Nephron (organoid): ENCODE measurements around the gene TMEM18.

ENCODE experiments used
- H3K27ac Mint-ChIP-seq, 3 experiments: 2 replicates each; pipeline ENCODE4 v1.8.0; 2020; ENCODE audit warnings: mixed read lengths in 3 of 3, mild to moderate bottlenecking in 2 of 3, moderate library complexity in 1 of 3
- H3K27me3 Mint-ChIP-seq: 2 replicates; pipeline ENCODE4 v1.8.0; 2021; ENCODE audit warnings: low read depth, mild to moderate bottlenecking, moderate library complexity, mixed read lengths
- H3K36me3 Mint-ChIP-seq: 2 replicates; pipeline ENCODE4 v1.8.0; 2020; ENCODE audit warnings: low read depth, mixed read lengths
- H3K4me1 Mint-ChIP-seq: 2 replicates; pipeline ENCODE4 v1.8.0; 2020; ENCODE audit warnings: mixed read lengths
- H3K4me3 Mint-ChIP-seq, 3 experiments: 2 replicates each; pipeline ENCODE4 v1.8.0; 2020; ENCODE audit warnings: mild to moderate bottlenecking in 3 of 3, mixed read lengths in 3 of 3, moderate library complexity in 2 of 3
- H3K9me3 Mint-ChIP-seq: 2 replicates; pipeline ENCODE4 v1.8.0; 2020; ENCODE audit warnings: mixed read lengths
- TF ChIP-seq, protein P1 (sequence below), 3 experiments: fragments of 200-600 bp; sonication (generic); IDR thresholded peaks; one replicate each; pipeline ENCODE4 v1.5.0; 2021; ENCODE audit warnings: antibody characterized with exemption in 3 of 3; ENCODE audit not compliant: unreplicated experiment in 3 of 3

TMEM18 gene

DNA sequence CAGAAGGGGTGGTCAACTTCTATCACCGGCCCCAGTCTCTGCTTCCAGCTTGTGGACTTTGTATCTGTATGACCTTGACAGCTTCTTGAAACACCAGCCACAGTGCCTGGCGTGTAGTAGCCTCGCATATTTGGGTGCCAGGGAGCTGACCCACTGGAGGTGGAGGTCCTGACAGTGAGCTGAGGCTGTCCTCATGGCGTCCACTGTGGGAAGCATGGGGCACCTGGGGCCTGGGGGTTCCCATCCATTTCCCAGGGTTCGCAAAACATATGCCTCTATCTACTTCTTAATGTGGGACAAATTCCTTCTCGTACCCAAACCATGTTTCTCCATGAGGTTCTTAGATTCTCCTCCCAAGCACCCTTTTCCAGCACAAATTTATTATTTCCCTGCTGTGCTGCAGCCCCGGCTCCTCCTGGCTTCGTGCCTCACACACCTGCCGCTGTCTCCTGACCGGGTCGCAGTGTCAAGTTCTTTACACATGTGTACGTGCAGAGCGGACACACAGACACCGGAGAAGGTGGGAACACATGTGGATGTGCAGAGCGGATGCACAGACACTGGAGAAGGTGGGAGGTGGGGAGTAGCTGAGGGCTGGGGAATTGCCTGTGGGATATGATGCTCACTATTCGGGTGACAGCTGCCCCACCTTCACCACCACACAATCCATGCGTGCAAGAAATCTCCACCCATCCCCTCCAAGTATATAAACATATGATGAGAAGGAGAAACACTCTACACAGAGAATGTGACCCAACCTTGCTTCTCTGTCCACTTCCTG, 23.4 kb downstream of the TMEM18 start:
- Mint-ChIP-seq H3K27ac (no peak overlapping the region), H3K4me1 (peaks cover 26% of the 10 kb centered on the region), H3K36me3 (no peaks in the 10 kb centered on the region), H3K9me3 (no peaks in the 10 kb centered on the region), H3K4me3 (no peak overlapping the region), H3K27me3 (peaks cover 17% of the 10 kb centered on the region)
- TF ChIP-seq, protein P1, sequence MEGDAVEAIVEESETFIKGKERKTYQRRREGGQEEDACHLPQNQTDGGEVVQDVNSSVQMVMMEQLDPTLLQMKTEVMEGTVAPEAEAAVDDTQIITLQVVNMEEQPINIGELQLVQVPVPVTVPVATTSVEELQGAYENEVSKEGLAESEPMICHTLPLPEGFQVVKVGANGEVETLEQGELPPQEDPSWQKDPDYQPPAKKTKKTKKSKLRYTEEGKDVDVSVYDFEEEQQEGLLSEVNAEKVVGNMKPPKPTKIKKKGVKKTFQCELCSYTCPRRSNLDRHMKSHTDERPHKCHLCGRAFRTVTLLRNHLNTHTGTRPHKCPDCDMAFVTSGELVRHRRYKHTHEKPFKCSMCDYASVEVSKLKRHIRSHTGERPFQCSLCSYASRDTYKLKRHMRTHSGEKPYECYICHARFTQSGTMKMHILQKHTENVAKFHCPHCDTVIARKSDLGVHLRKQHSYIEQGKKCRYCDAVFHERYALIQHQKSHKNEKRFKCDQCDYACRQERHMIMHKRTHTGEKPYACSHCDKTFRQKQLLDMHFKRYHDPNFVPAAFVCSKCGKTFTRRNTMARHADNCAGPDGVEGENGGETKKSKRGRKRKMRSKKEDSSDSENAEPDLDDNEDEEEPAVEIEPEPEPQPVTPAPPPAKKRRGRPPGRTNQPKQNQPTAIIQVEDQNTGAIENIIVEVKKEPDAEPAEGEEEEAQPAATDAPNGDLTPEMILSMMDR (IDR thresholded peaks at IDR 0.05; ENCODE audit: unreplicated experiment in 3 of 3) = no peak

DNA sequence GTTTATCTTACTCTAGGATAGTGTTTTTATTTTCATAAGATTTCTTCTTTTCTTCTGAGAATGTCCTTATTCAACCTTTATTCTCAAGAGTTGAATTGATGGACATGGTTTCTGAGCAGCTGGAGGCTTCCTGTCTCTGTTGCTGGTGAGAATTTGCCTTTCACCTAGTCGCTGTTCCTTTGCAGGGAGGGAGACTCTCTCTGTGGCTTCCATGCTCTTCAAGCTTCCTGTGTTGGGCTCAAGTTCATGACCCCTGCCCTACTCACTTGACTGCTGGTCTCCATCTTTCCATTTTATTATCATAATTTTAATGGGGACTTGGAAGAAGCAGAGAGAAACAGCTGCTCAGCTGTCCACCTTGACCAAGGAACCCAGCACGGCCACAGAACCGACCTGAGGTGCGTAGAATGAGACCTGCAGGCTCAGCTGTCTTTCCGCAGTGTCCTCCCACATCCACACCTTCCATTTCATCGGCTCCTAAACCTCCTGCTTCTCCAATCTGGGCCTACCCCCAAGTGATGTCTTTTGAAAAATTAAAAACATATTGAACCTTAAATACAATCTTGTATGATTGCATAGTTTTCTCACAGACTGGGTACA, 24.2 kb downstream of the TMEM18 start:
- Mint-ChIP-seq H3K4me1 (peaks cover 26% of the 10 kb centered on the region), H3K27ac (no peak overlapping the region), H3K4me3 (no peak overlapping the region), H3K36me3 (no peaks in the 10 kb centered on the region), H3K27me3 (peaks cover 17% of the 10 kb centered on the region), H3K9me3 (no peaks in the 10 kb centered on the region)
- TF ChIP-seq, protein P1 (IDR thresholded peaks at IDR 0.05; ENCODE audit: unreplicated experiment in 3 of 3) = no peak

GRCh38 chr2:651951-652373, 25.2 kb downstream of the TMEM18 start:
- Mint-ChIP-seq H3K27me3 (peaks cover 17% of the 10 kb centered on the region), H3K4me3 (no peak overlapping the region), H3K27ac (no peak overlapping the region), H3K9me3 (no peaks in the 10 kb centered on the region), H3K36me3 (no peaks in the 10 kb centered on the region), H3K4me1 (peaks cover 26% of the 10 kb centered on the region)
- TF ChIP-seq, protein P1 (IDR thresholded peaks at IDR 0.05; ENCODE audit: unreplicated experiment in 3 of 3) = no peak

DNA sequence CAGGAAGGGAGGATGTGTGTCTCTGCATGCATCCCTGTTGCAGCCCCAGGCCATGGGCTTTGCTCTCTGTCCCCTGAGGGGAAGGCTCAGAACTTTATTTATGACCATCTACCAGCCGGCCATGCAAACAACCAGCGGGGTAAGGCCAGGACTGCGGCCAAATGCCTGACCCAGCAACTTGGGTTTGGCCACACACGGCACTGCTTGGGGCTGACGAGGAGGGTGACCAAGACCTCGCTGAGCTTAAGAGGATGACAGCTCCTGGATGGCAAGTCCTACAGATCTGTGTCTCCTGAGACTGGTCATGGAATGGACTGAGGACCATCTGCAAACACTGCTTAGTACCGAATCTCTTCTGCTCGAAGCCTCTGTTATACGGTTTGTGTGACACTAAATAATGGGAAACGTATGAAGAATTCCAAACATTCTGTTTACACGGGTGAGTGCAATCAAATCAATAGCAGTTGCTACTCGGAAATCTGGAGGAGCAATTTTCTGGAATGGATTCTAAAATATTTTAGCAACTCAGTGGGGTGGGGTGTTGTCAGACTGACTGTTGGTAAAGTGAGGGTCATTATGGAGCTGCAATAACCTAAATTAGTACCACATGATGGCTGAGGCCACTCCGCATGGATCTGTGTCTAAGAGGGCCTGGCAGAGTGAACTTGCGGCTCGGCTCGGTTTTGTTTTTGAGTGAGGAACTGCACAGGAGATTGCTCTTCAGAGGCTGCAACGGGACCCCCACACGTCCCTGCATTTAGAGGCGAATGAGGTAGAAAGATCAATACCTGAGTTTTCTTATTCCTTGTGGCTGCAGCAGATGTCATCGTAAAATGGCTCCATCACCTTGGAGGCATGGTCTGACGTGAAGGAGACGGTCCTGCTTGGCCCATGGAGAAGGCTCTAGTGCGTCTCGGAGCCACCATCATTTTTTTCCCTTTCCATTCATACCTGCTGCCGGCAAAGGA, 26.6 kb downstream of the TMEM18 start:
- Mint-ChIP-seq H3K36me3 (no peaks in the 10 kb centered on the region), H3K4me3 (no peak overlapping the region), H3K4me1 (peaks cover 26% of the 10 kb centered on the region), H3K27ac (peak overlapping the region in 2 of 3 experiments; percentile 5 to 25), H3K9me3 (no peaks in the 10 kb centered on the region), H3K27me3 (peaks cover 17% of the 10 kb centered on the region)
- TF ChIP-seq, protein P1 (IDR thresholded peaks at IDR 0.05; ENCODE audit: unreplicated experiment in 3 of 3) = no peak

DNA sequence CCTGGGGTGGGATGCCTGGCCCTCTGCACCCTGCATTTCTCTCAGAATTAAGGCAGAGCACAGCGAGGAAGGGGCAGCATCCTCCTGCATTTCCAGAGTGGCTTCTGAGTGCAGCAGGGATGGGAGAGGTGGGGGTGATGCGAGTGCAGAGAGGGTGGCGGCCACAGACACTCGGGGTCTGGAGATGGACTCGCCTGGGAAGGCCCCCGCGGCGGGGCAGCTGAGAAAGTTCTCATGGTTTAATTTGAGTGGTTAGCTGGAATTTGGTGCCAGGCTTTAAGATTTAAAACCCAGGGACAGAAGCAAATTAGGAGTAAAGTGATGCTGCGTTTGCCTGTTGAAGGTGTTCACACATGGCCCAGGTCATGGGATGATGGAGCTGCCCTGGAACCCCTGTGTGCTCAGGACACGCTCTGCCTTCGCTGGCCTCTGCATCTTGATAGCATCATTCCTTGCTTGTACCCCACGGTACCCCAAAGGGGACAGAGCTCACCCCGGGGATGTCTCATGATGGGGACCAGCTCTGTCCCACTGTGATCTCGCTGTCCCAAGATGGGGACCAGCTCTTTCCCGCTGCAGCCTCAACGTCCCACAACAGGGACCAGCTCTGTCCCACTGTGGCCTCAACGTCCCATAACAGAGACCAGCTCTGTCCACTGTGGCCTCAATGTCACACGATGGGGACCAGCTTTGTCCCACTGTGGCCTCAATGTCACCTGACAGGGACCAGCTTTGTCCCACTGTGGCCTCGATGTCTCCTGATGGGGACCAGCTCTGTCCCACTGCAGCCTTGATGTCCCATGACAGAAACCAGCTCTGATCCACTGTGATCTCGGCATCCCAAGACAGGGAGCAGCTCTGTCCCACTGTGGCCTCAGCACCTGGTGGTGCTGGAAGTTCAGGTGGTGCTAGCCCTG, 27.5 kb downstream of the TMEM18 start:
- Mint-ChIP-seq H3K4me1 (peaks cover 26% of the 10 kb centered on the region), H3K27ac (no peak overlapping the region), H3K9me3 (no peaks in the 10 kb centered on the region), H3K4me3 (no peak overlapping the region), H3K36me3 (no peaks in the 10 kb centered on the region), H3K27me3 (peaks cover 17% of the 10 kb centered on the region)
- TF ChIP-seq, protein P1 (IDR thresholded peaks at IDR 0.05; ENCODE audit: unreplicated experiment in 3 of 3) = no peak
